Measurements from ENCODE around the gene TMEM222.

Gene TMEM222

GRCh38 chr1:27342778-27343638 is 21.0 kb downstream of the TMEM222 start:
- peak; percentile 65 for DNase-seq (ENCODE audit: low spot score)
- no peak for TF ChIP-seq CTCF (IDR thresholded peaks at IDR 0.05; ENCODE audit: extremely low read depth, missing control alignments)

- no peak for DNase-seq (ENCODE audit: low spot score)
- no peak for TF ChIP-seq CTCF (IDR thresholded peaks at IDR 0.05; ENCODE audit: extremely low read depth, missing control alignments)
Observed at GRCh38 chr1:27343639-27344025, 21.7 kb downstream of the TMEM222 start.

GRCh38 chr1:27345272-27345671 is 23.3 kb downstream of the TMEM222 start:
- TF ChIP-seq CTCF (IDR thresholded peaks at IDR 0.05; ENCODE audit: extremely low read depth, missing control alignments): no peak
- no peak for DNase-seq (ENCODE audit: low spot score)

GRCh38 chr1:27346357-27346756 is 24.4 kb downstream of the TMEM222 start:
- no peak for DNase-seq (ENCODE audit: low spot score)
- TF ChIP-seq CTCF (IDR thresholded peaks at IDR 0.05; ENCODE audit: extremely low read depth, missing control alignments): no peak

GRCh38 chr1:27346991-27347624 is 25.1 kb downstream of the TMEM222 start:
- no peak for TF ChIP-seq CTCF (IDR thresholded peaks at IDR 0.05; ENCODE audit: extremely low read depth, missing control alignments)
- no peak for DNase-seq (ENCODE audit: low spot score)

GRCh38 chr1:27348861-27349783 is 27.2 kb downstream of the TMEM222 start:
- DNase-seq (ENCODE audit: low spot score): no peak
- TF ChIP-seq CTCF (IDR thresholded peaks at IDR 0.05; ENCODE audit: extremely low read depth, missing control alignments): no peak

Measured in GM20000 (cell line).